Measurements from ENCODE around the gene MAPRE2. TPM values are rescaled to one million over a fixed set of nuclear protein-coding genes. Genes with fewer than 3 reads are reported as not detected.
A peak's percentile ranks its signal among the peaks of the same experiment; 100 is the strongest.

MAPRE2 gene
- total and polyA plus RNA-seq, 12 donors: 30.2 to 144 (median 87.6) TPM

GRCh38 chr18:35084494-35085449, 43.6 kb downstream of the MAPRE2 start:
- Histone ChIP-seq H3K27ac (peak overlapping the region in 2 of 5 donors; percentile 4 to 7), H3K9me3 (replicated peaks in 1 of 3) (no peaks in the 10 kb centered on the region), H3K4me3 (no peak overlapping the region), H3K4me1 (replicated peaks in 1 of 2) (peaks cover 3 to 43% of the 10 kb centered on the region in 2 donors), H3K36me3 (replicated peaks in 1 of 2) (no peaks in the 10 kb centered on the region), H3K27me3 (no peaks in the 10 kb centered on the region)
- no peak for TF ChIP-seq CTCF (IDR thresholded peaks at IDR 0.05)
- TF ChIP-seq POLR2A (IDR thresholded peaks at IDR 0.05): no peak
- intact Hi-C loops (cut with DNase I): no loop called here
- 59 to 75% (median 63%) methylated on average over 5 of the region's 5 CpGs for WGBS, 4 donors
- no peak for DNase-seq

GRCh38 chr18:35085450-35086380, 44.5 kb downstream of the MAPRE2 start:
- intact Hi-C loops (cut with DNase I): no loop called here
- H3K27me3 ChIP-seq: no peaks in the 10 kb centered on the region
- TF ChIP-seq POLR2A (IDR thresholded peaks at IDR 0.05) (no peak), CTCF (IDR thresholded peaks at IDR 0.05) (no peak)
- H3K27ac ChIP-seq: no peak overlapping the region
- H3K4me1 ChIP-seq (replicated peaks in 1 of 2): peaks cover 3 to 43% of the 10 kb centered on the region in 2 donors
- DNase-seq: no peak
- WGBS, 4 donors: 42 to 53% (median 47%) methylated on average over 3 of the region's 3 CpGs
- no peaks in the 10 kb centered on the region for H3K36me3 ChIP-seq (replicated peaks in 1 of 2)
- H3K9me3 ChIP-seq (replicated peaks in 1 of 3): no peaks in the 10 kb centered on the region
- H3K4me3 ChIP-seq: no peak overlapping the region

- Histone ChIP-seq H3K4me1 (replicated peaks in 1 of 2) (peaks cover 3 to 43% of the 10 kb centered on the region in 2 donors), H3K9me3 (replicated peaks in 1 of 3) (no peaks in the 10 kb centered on the region), H3K36me3 (replicated peaks in 1 of 2) (no peaks in the 10 kb centered on the region), H3K4me3 (no peak overlapping the region), H3K27me3 (no peaks in the 10 kb centered on the region), H3K27ac (no peak overlapping the region)
- TF ChIP-seq CTCF (IDR thresholded peaks at IDR 0.05) (no peak), POLR2A (IDR thresholded peaks at IDR 0.05) (no peak)
- WGBS, 4 donors: 95 to 99% (median 97%) methylated on average over 2 of the region's 2 CpGs
- DNase-seq: no peak
- intact Hi-C loops (cut with DNase I): no loop called here
These were observed 45.5 kb downstream of the MAPRE2 start for GRCh38 chr18:35086704-35087103.

- H3K4me3 ChIP-seq: no peak overlapping the region
- WGBS, 4 donors: 80 to 87% (median 84%) methylated on average over 3 of the region's 3 CpGs
- intact Hi-C loops (cut with DNase I): no loop called here
- no peak overlapping the region for H3K27ac ChIP-seq
- H3K36me3 ChIP-seq (replicated peaks in 1 of 2): no peaks in the 10 kb centered on the region
- H3K4me1 ChIP-seq (replicated peaks in 1 of 2): peaks cover 3 to 43% of the 10 kb centered on the region in 2 donors
- no peak for DNase-seq
- no peaks in the 10 kb centered on the region for H3K9me3 ChIP-seq (replicated peaks in 1 of 3)
- H3K27me3 ChIP-seq: no peaks in the 10 kb centered on the region
- no peak for TF ChIP-seq POLR2A (IDR thresholded peaks at IDR 0.05)
- no peak for TF ChIP-seq CTCF (IDR thresholded peaks at IDR 0.05)
These were observed 46.5 kb downstream of the MAPRE2 start for GRCh38 chr18:35087726-35088125.

Measured in adrenal gland (tissue), 12 donors.